GM21619 (cell line): ENCODE measurements around the gene FMO3.

Source experiments
- ATAC-seq: cut with Tn5 transposase; IDR thresholded peaks from one replicate; pipeline ENCODE4 v1.9.1; 2021; ENCODE audit not compliant: unreplicated experiment

The FMO3 gene

GRCh38 chr1:171155484-171155883 is 64.8 kb downstream of the FMO3 start:
- ATAC-seq: no peak

DNA sequence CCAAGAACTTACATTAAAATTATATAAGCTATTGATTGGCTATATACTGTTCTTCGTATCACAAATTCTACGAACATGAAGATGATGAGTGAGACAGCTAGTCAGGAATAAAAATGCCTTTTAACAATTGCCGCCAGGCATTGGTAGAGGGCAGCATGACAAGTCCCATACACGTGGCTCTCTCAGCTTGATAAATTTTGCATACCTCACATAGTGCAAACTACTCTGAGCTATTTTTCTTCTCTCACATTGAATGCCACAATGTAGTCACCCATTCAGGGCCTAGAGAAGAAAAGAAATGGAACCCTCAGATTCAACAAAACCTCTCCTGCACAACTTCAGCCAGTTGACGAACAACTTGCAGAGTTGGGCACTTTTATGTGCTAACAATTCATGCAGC is 67.4 kb downstream of the FMO3 start:
- ATAC-seq: no peak

DNA sequence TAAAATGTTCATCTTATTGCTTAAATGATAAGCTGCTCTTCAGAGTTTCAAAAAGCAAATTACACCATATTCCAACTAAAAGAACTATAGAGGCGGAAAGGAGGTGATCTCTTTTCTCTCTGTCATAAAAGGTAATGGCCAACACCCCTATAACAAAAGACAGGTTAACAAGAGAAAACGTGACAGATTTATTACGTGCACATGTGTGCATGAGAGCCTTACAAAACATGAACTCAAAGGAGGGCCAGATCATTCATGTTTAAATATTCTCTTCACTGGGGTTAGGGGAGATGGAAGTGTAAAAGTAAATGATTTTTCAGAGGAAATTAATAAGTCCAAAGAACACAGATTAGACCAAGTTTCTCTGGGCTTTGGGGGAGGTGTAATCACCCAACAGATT is 67.8 kb downstream of the FMO3 start:
- ATAC-seq: no peak

- ATAC-seq: no peak
Observed at GRCh38 chr1:171159148-171159547, 68.4 kb downstream of the FMO3 start.

DNA sequence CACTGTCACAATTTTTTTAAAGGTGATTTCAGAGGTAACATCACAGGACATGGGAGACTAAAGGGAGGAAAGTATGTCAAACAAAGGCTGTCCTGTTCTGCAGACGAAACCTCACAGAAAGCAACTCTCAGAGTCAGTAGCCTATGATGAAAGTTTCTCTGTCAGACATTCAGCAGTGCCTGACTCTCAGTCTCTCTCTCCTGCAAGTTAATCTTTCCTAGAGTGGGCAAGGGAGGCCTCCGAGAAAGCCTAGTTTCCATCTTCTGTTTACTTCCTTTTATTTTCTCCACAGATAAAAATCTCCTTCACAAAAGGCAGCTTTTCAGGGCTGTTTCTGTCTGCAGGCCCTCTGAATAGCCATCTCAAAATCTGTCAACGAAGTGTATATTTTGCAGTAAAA is 69.5 kb downstream of the FMO3 start:
- no peak for ATAC-seq

- no peak for ATAC-seq
Observed at GRCh38 chr1:171160639-171161354, 70.1 kb downstream of the FMO3 start.

DNA sequence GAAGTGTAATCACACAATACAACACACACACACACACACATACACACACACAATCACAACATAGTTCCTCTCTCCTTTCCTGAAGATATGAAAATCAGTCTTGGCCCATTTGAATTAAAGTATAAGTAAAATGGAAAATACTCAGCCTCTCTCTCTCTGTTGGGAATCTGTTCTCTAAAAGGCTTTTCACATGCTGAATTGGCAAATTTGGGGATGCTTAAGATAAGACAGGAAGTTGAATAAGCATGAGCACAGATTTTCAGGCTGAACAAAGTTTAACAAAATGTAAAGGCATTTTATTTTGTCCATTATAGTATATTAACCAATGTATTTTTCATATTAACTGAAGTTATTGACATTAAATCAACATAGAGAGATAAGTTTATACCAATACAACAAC is 70.7 kb downstream of the FMO3 start:
- no peak for ATAC-seq

DNA sequence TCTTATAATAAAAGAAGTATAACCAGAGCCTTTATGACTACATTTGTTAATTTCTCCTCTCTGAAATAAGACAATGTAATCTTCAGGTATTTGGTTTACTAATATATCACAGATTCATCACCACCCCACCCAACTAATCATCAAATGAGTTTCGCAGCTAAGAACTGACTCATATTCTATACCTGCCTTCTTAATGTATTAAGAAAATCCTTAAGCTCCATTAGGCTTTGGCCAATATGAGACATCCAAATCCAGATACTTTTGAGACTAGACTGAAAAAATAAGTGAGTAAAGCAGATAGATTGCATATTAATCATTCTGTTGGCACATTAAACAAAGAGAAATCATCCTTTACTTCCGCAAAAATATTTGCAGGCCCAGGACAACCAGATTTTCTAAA is 75.7 kb downstream of the FMO3 start:
- ATAC-seq: no peak
